ENCODE results near the gene NLRC3. TPM values are rescaled to one million over a fixed set of nuclear protein-coding genes. Genes with fewer than 3 reads are reported as not detected.

NLRC3 gene
- total RNA-seq, 3 donors from 2014 or later: 0.64 to 1.6 (median 1.3) TPM

- DNase-seq (ENCODE audit: low spot score in 2 of 2): no peak
- H3K4me1 ChIP-seq: peaks cover 0 to 6% of the 10 kb centered on the region in 2 donors
- H3K27me3 ChIP-seq: no peaks in the 10 kb centered on the region
- intact Hi-C loops (cut with DNase I; ENCODE audit: low total_unique reads): no loop called here
- TF ChIP-seq CTCF (IDR thresholded peaks at IDR 0.05) (no peak), POLR2A (IDR thresholded peaks at IDR 0.05) (no peak), POLR2AphosphoS5 (IDR thresholded peaks at IDR 0.05) (no peak)
- H3K36me3 ChIP-seq: no peaks in the 10 kb centered on the region
- no peak overlapping the region for H3K27ac ChIP-seq
- no peak overlapping the region for H3K4me3 ChIP-seq
- no peaks in the 10 kb centered on the region for H3K9me3 ChIP-seq
Observed at GRCh38 chr16:3608069-3608468, 30.9 kb upstream of the NLRC3 start.

- H3K36me3 ChIP-seq: no peaks in the 10 kb centered on the region
- peaks cover 0 to 3% of the 10 kb centered on the region in 2 donors for H3K4me1 ChIP-seq
- H3K27me3 ChIP-seq: no peaks in the 10 kb centered on the region
- no peak for DNase-seq (ENCODE audit: low spot score in 2 of 2)
- no peak overlapping the region for H3K27ac ChIP-seq
- TF ChIP-seq CTCF (IDR thresholded peaks at IDR 0.05): no peak
- TF ChIP-seq POLR2A (IDR thresholded peaks at IDR 0.05): no peak
- no peak for TF ChIP-seq POLR2AphosphoS5 (IDR thresholded peaks at IDR 0.05)
- H3K9me3 ChIP-seq: no peaks in the 10 kb centered on the region
- no peak overlapping the region for H3K4me3 ChIP-seq
- intact Hi-C loops (cut with DNase I; ENCODE audit: low total_unique reads): no loop called here
Observed at GRCh38 chr16:3607634-3608033, 30.4 kb upstream of the NLRC3 start.

- no peaks in the 10 kb centered on the region for H3K27me3 ChIP-seq
- intact Hi-C loops (cut with DNase I; ENCODE audit: low total_unique reads): no loop called here
- TF ChIP-seq CTCF (IDR thresholded peaks at IDR 0.05): no peak
- TF ChIP-seq POLR2AphosphoS5 (IDR thresholded peaks at IDR 0.05): no peak
- no peak for TF ChIP-seq POLR2A (IDR thresholded peaks at IDR 0.05)
- no peaks in the 10 kb centered on the region for H3K9me3 ChIP-seq
- no peak for DNase-seq (ENCODE audit: low spot score in 2 of 2)
- H3K4me3 ChIP-seq: no peak overlapping the region
- no peaks in the 10 kb centered on the region for H3K4me1 ChIP-seq
- H3K36me3 ChIP-seq: no peaks in the 10 kb centered on the region
- H3K27ac ChIP-seq: no peak overlapping the region
Observed at GRCh38 chr16:3607161-3607560, 30.0 kb upstream of the NLRC3 start.

- no peaks in the 10 kb centered on the region for H3K36me3 ChIP-seq
- intact Hi-C loops (cut with DNase I; ENCODE audit: low total_unique reads): no loop called here
- no peaks in the 10 kb centered on the region for H3K27me3 ChIP-seq
- H3K9me3 ChIP-seq: no peaks in the 10 kb centered on the region
- TF ChIP-seq POLR2AphosphoS5 (IDR thresholded peaks at IDR 0.05) (no peak), CTCF (IDR thresholded peaks at IDR 0.05) (no peak), POLR2A (IDR thresholded peaks at IDR 0.05) (no peak)
- no peak overlapping the region for H3K27ac ChIP-seq
- DNase-seq (ENCODE audit: low spot score in 2 of 2): no peak
- H3K4me3 ChIP-seq: no peak overlapping the region
- H3K4me1 ChIP-seq: no peaks in the 10 kb centered on the region
Observed at GRCh38 chr16:3606441-3606840, 29.2 kb upstream of the NLRC3 start.

- no peaks in the 10 kb centered on the region for H3K36me3 ChIP-seq
Observed at GRCh38 chr16:3602320-3602653, 25.1 kb upstream of the NLRC3 start.

More at GRCh38 chr16:3602320-3602653, 25.1 kb upstream of the NLRC3 start:
- TF ChIP-seq POLR2A (IDR thresholded peaks at IDR 0.05): no peak
- no peak for TF ChIP-seq CTCF (IDR thresholded peaks at IDR 0.05)
- TF ChIP-seq POLR2AphosphoS5 (IDR thresholded peaks at IDR 0.05): no peak
- Histone ChIP-seq H3K4me1 (no peaks in the 10 kb centered on the region), H3K4me3 (no peak overlapping the region), H3K9me3 (peaks cover 0 to 4% of the 10 kb centered on the region in 2 donors), H3K27ac (no peak overlapping the region), H3K27me3 (no peaks in the 10 kb centered on the region)
- peak in 1 of 2 donors; percentile 39 for DNase-seq (ENCODE audit: low spot score in 2 of 2)
- intact Hi-C loops (cut with DNase I; ENCODE audit: low total_unique reads): no loop called here

Measured in breast epithelium (tissue), 4 donors.